GM18519 (cell line): ENCODE data around the gene ANO10.
"Not testable (repeated sequence)": the region's sequence is repeated elsewhere in the genome, so short reads cannot be mapped to it uniquely, and the experiment has no call there.

ENCODE experiments used
- ATAC-seq: cut with Tn5 transposase; IDR thresholded peaks from one replicate; pipeline ENCODE4 v1.9.1; 2021; ENCODE audit warnings: mild to moderate bottlenecking, moderate library complexity; ENCODE audit not compliant: unreplicated experiment, low FRiP score

Gene ANO10, protein sequence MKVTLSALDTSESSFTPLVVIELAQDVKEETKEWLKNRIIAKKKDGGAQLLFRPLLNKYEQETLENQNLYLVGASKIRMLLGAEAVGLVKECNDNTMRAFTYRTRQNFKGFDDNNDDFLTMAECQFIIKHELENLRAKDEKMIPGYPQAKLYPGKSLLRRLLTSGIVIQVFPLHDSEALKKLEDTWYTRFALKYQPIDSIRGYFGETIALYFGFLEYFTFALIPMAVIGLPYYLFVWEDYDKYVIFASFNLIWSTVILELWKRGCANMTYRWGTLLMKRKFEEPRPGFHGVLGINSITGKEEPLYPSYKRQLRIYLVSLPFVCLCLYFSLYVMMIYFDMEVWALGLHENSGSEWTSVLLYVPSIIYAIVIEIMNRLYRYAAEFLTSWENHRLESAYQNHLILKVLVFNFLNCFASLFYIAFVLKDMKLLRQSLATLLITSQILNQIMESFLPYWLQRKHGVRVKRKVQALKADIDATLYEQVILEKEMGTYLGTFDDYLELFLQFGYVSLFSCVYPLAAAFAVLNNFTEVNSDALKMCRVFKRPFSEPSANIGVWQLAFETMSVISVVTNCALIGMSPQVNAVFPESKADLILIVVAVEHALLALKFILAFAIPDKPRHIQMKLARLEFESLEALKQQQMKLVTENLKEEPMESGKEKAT

DNA sequence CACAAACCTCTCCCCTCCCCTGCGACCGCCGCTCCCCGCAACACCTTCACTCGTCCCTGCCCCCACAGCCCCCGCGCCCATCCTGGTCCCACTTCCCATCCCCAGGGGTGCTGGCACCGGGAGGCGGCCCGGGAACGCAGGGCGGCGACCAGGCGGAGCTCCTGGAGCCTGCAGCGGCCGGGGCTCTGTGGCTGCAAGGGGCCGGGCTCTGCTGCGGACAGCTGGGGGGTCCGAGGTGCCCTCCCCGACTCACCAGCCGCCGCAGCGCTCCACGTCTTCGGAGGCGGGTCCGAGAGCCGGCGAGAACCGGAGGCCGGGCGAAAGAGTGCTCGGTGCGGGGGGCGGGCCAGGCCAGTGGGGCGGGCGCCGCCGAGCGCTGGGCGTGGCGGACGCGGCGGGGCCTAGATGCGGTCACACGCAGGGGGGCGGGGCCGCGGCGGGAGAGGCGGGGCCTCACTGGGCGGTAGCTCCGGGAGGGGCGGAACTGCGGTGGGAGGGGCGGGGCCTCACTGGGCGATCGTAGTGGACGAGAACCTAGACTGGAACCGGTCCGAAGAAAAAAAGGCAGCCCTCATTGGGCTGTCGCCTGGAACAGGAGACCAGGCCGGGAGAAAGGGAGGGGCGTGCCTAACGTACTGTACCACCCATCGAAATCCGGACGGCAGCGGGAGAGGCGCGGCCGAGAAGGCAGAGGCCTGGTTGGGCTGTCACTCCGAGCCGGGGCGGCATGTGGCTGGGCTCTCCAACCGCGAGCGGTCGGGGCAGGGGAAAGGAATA lies at the start of gene ANO10:
TSS of gene ANO10 (minus strand) at position 356 of the 777 bp plus-strand sequence. CDS start 16,159 bp downstream, outside the sequence.
- ATAC-seq: peak; percentile 93

DNA sequence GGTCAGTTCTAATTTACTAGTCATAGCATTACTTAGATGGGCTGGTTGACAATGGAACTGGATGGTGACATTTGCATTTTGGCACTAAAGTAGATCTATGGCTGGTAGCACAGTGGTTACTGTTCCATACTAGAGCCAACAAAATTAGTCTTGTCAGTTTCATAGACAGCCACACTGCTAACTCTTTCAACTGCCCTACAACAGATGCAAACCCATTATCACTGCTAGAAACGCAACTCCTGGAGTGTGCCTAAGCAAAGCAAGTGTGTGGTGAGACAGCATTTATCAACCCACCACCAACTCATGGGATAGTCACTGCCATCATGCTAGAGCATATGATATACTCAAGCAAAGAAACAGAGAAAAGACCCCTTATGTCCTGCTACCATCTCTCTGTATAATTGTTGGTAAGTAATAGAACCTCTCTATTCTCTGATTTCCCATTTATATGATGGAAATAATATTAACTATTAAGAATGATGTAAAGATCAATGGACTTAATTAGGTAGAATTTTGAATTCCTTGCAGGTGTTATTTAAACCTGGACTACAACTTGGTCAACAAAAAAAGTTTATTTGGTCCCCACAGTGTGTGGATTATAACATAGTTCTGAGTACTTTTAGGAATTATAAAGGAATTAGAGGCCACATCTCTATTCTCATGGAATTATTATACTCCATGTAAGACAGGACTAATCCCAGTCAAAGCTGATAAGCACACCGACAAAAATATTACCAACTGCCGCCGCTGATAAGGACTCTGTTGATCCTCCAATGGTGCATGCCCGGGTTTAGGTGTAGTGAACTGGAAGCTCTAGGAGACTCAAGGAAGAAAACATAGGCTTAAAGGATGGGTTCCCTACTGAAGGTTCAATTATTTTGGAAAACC lies 49.1 kb upstream of the ANO10 start:
- ATAC-seq: no peak

DNA sequence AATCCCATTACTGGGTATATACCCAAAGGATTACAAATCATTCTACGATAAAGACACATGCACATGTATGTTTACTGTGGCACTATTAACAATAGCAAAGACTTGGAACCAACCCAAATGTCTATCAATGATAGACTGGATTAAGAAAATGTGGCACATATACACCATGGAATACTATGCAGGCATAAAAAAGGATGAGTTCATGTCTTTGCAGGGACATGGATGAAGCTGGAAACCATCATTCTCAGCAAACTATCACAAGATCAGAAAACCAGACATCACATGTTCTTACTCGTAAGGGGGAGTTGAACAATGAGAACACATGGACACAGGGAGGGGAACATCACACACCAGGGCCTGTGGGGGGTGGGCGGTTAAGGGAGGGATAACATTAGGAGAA lies 43.2 kb upstream of the ANO10 start:
- ATAC-seq: not testable (repeated sequence)

DNA sequence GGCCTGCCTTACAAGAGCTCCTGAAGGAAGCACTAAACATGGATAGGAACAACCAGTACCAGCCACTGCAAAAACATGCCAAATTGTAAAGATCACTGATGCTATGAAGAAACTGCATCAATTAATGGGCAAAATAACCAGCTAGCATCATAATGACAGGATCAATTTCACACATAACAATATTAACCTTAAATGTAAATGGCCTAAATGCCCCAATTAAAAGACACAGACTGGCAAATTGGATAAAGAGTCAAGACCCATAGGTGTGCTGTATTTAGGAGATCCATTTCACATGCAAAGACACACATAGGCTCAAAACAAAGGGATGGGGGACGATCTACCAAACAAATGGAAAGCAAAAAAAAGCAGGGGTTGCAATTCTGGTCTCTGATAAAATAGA lies 39.6 kb upstream of the ANO10 start:
- not testable (repeated sequence) for ATAC-seq

DNA sequence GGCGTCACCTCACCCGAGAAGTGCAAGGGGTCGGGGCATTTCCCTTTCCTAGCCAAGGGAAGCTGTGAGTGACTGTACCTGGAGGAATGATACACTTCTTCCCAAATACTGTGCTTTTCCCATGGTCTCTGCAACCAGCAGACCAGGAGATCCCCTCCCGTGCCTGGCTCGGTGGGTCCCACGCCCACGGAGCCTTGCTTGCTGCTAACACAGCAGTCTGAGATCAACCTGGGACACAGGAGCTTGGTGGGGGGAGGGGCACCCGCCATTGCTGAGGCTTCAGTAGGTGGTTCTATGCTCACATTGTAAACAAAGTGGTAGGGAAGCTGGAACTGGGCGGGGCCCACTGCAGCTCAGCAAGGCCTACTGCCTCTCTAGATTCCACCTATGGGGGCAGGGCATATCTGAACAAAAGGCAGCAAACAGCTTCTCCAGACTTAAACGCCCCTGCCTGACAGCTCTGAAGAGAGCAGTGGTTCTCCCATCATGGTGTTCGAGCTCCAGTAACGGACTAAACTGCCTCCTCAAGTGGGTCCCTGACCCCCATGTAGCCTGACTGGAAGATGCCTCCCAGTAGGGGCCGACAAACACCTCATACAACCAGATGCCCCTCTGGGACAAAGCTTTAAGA lies 37.6 kb upstream of the ANO10 start:
- no peak for ATAC-seq

DNA sequence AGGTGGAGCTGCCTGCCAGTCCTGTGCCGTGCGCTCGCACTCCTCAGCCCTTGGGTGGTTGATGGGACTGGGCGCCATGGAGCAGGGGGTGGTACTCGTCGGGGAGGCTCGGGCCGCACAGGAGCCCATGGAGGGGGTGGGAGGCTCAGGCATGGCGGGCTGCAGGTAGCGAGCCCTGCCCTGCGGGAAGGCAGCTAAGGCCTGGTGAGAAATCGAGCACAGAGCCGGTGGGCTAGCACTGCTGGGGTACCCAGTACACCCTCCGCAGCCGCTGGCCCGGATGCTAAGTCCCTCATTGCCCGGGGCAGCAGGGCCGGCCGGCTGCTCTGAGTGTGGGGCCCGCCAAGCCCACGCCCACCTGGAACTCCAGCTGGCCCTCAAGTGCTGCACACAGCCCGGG lies 34.6 kb upstream of the ANO10 start:
- not testable (repeated sequence) for ATAC-seq

DNA sequence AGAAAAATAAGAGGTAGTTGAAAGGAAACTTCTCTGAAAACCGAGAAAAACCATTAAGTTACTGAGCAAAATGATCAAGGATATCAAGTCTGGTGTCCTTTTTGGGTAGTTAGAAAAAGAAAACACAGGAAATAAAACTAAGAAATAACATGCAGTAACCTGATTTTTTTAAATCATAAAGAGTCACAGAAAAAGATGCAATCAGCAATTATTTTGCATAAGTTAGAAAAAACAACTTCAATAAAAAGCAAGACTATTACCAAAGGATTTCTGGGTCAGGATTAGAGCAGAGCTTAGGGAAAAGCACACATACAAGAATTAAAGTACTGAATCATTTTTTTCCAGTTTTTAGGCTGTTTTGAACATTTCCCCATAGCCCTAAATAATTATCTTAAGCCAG lies 28.5 kb upstream of the ANO10 start:
- ATAC-seq: no peak

DNA sequence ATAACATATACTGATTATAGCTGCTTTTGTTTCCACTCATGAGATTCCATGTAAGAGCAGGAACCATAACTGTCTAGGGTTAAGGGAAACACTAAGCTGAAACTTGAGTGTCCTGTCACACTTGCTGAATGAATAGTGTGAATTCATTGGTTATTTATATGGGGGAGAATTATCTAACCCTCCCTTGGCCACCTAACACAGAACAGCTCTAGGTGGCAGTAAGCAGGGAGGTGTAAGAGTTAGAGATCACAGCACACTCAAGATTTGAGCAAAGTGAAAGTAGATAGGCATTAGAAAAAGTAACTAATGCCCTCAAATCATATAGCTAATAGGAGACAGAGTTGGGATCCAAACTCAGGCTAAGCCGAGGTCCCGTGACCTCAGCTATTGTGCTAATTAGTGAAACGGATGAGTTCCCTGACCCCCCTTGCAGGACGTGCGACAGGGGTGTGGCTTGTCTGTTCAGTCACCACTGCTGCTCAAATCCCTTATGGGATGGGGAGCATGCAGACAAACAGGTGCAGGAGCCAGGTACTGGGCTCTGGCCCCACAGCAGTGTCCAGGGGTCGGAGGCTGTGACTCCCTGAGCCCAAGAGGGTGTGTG lies 27.7 kb upstream of the ANO10 start:
- ATAC-seq: no peak

DNA sequence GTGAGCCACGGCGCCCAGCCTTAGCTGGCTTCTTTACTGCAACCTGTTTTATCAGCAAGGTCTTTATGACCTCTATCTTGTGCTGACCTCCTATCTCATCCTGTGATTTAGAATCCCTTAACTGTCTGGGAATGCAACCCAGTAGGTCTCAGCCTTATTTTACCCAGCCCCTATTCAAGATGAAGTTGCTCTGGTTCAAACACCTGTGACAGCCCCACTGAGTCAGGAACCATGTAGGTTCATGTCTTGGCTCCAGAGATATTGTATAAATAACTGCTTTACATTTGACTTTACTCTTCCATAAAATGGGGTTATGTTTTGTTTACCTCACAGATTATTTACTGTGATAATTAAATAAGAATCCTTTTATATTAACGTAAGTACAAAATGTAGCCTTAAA lies 27.1 kb upstream of the ANO10 start:
- ATAC-seq: no peak

DNA sequence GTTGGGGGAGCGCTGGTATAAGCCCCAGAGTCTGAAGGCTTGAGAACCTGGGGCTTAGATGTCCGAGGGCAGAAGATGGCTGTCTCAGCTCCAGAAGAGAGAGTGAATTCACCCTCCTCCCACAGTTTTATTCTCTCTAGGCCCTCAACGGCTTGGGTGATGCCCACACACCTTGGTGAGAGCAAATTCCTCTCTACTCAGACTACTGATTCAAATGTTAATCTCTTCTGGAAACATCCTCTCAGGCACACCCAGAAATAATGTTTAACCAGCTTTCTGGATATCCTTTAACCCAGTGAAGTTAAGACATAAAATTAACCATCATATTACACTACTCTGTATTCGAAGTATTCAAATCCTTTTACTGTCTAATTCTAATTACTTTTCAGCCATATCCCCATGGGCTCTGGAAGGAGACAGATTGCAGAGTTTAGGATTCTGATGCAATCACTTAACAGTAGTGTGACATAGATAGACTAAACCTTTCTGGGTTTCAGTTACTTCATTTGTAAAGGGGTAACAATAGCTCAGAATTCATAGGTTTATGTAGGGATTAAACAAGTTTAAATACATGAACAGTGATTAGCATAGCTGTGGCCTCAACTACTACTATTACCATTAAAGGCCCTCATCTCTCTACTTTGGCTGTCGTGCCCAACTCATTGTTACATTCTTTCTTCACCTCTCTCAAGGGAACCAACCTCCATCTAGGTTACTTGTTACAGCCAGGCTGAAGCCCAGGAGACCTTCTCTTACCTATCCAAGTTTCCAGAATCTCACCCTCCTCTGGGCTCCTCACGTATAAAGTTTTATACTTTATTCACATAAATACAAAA lies 25.7 kb upstream of the ANO10 start:
- ATAC-seq: no peak

DNA sequence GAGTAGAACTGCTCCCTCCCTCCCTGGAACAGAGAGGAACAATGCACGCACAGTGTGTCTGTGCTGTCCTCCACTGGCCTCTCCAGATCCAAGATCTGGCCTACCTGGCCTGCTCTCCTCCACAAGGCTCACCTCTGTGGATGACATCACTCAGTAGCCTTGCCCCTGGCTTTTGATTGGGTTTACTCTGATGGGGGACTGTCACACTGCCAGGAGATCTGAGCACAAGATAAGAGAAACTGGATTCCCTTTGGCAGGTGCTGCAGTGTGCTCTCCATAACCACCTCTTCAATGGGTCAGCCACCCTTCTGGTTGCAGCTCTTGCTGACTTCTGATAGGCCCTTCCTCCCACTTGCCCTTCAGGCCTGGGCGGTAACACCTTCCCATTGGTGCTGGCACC lies 22.6 kb upstream of the ANO10 start:
- no peak for ATAC-seq

DNA sequence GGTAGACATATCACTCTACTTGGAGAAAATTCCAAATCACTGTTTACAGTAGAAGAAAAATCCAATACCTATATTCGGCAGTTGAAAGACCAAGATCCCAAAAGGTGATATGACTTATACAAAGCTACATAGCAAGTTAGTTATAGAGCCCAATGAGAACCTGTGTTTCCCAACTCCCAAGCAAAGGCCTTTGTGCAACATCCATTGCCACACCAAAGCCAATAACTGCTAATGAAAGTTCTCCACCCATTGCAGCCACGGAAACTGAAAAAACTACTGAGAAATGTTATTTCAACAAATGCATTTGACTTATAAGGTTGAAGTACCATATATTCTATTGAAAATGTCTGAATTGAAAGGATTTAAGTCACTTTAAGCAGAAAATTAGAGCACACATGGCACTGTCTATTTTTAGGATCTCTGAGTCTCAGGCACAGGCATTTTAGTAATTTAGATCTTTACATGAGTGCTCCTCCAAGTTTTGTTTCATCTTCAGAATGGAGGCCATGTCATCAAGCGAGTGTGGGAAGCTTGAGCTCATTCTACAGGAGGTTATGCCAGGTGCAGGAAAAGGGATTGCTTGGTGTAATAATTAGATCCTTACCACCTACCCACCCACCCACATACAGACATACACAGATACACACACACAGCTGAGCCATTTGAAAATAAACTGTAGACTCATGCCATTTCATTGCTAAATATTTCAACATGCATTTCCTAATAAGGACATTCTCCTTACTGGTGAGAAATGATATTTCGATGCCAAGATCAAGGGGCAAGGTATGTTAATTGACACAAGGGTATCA lies 19.7 kb upstream of the ANO10 start:
- ATAC-seq: no peak

DNA sequence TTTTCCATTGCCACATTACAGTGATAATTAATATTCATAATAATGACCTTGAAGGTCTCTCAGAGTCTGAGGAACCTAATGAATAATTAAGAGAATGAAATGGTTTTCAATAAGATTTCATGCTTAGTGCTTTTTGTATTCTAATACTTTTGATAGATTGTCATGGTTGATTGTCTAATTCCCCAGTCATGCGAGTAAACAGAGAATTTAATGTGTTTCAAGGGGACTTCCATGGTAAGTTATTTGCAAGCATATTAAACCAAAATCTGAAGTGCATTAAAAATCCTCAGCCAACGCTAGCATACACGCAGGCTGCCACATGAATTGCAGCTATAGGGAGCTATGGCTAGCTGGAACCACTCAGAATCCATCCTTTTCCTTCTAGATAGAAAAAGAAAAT lies 18.9 kb upstream of the ANO10 start:
- no peak for ATAC-seq

DNA sequence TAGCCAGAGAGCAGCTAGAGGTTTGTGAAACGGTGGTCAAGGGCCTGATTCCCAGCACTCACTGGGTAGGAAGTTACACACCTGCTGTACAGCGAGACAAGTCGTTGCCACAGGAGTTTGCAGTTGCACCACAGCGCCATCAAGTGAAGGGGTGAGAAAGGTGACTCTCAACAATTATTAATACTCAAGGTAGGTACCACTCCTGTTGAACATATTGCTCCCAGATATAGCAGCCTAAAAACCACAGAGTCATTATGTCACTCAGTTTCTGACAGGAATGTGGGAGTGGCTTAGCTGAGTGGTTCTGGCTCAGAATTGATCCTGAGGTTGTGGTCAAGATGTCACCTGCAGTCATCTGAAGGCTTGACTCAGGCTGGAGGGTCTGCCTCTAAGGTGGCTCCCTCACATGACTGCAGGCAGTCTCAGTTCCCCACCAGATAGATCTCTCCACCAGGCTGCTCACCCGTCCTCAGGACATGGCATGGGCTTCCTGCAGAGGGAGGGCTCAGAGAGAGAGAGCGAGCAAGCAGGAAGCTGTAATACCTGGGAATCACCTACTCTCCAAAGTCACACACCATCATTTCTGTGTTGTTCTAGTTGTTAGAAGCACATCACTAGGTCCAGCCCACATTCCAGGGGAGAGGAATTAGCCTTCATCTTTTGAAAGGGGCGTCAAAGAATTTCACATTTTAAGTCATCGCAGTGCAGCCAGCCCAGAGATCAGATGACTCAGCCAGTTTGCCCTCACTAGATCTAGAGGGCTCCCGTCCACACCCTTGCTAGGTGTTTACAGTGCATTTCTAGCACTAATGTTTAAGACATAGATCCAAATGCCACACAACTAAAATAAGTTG lies 17.0 kb upstream of the ANO10 start:
- no peak for ATAC-seq

DNA sequence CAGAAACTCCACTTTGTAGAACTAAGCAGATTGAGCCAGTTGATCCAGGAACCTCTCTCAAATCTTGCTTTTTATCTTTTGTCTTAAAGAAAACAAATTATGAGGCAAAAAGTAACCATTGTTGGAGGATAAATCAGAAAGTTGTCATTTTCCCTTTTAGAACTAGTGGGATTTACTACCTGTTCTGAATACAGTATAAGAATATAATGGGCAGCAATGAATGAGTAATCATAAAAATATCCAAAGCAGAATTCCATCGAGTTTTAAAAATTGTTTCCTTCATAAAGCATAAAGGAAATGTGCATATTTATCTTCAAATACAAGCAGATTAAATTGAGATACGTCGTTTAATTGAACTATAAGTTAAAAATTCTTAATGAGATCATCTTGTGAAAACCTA lies 15.9 kb upstream of the ANO10 start:
- ATAC-seq: no peak

DNA sequence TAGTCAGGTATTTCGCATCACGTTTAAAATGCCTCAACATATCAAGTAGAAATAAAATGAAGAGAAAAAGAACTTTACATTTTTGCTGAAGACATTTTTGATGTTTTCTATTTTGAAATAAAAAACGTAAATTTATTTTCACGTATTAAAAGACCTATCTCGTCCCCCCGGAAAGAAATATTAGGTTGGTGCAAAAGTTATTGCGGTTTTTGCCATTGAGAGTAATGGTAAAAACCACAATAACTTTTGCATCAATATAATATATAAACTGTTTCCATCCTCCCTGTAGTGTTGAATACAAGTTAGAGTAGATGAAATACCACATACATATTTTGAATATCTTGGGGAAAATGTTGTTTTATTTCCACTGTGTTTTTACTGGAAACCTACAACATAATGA lies 11.2 kb upstream of the ANO10 start:
- ATAC-seq: no peak

DNA sequence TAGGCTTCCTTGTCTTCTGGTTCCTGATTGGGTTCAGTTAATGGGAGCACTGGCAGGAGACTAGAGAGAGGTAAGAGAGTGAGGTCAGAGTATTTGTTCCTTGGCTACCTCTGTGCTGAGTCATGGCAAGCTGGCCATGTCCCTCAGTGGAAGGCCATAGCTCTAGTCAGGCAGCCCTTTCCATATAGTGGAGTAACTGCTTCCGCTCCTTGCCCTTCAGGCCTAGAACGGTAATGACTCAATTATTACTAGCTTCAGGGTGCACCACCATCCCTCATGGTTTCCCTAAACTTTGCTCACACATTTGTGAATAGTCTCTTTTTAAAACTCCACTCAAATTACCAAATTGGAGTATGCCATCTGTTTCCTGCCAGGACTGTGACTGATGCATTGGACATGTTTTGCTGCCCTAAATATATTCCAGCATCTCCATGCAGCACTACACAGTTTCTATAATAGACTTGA lies 10.5 kb upstream of the ANO10 start:
- no peak for ATAC-seq
